Measurements from ENCODE around the gene OPCML.
"Not testable (repeated sequence)": the region's sequence is repeated elsewhere in the genome, so short reads cannot be mapped to it uniquely, and the experiment has no call there.

The OPCML gene

DNA sequence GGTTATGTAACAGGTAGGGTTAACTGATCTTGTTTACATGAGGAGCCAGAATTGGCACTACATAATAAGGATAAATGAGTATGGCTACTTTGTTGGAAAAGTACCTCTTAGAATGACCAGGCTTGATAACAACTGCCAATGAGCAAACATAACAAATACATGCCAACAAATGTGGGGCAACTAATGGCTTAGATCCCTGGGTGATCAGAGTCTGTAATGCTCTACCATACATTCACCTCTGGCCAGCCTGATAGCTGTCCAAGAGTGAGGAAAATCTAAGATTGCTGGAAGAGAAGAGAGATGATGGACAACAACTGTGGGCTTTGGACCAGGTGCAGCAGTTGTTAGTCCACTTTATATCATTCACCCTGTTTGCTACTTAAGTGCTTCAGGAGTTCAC lies 1136.9 kb downstream of the OPCML start:
- no peak for TF ChIP-seq EZH2phosphoT487 (IDR thresholded peaks at IDR 0.05; ENCODE audit: borderline replicate concordance, low read length)
- TF ChIP-seq, protein P1, sequence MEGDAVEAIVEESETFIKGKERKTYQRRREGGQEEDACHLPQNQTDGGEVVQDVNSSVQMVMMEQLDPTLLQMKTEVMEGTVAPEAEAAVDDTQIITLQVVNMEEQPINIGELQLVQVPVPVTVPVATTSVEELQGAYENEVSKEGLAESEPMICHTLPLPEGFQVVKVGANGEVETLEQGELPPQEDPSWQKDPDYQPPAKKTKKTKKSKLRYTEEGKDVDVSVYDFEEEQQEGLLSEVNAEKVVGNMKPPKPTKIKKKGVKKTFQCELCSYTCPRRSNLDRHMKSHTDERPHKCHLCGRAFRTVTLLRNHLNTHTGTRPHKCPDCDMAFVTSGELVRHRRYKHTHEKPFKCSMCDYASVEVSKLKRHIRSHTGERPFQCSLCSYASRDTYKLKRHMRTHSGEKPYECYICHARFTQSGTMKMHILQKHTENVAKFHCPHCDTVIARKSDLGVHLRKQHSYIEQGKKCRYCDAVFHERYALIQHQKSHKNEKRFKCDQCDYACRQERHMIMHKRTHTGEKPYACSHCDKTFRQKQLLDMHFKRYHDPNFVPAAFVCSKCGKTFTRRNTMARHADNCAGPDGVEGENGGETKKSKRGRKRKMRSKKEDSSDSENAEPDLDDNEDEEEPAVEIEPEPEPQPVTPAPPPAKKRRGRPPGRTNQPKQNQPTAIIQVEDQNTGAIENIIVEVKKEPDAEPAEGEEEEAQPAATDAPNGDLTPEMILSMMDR (IDR thresholded peaks at IDR 0.05; ENCODE audit: low read depth, low read length, poor library complexity, severe bottlenecking), result no peak
- Histone ChIP-seq H3K27me3 (ENCODE audit: control insufficient read depth, low read length) (no peaks in the 10 kb centered on the region), H3F3A (ENCODE audit: control insufficient read depth, insufficient read depth) (no peaks in the 10 kb centered on the region), H3K4me1 (ENCODE audit: control insufficient read depth, low read length) (no peaks in the 10 kb centered on the region), H3K9me3 (ENCODE audit: control insufficient read depth, insufficient read depth, low read length) (no peaks in the 10 kb centered on the region), H3K4me3 (ENCODE audit: low read length) (no peak overlapping the region), H3K27ac (ENCODE audit: low read depth, low read length) (no peak overlapping the region), H3K9me2 (replicated peaks; ENCODE audit: control insufficient read depth, low read length) (no peaks in the 10 kb centered on the region), H3K36me3 (ENCODE audit: control insufficient read depth, low read length) (no peaks in the 10 kb centered on the region), H3K79me2 (ENCODE audit: control insufficient read depth, low read length) (no peaks in the 10 kb centered on the region), H4K20me1 (ENCODE audit: control insufficient read depth, insufficient read depth, low read depth, low read length) (no peaks in the 10 kb centered on the region), H3K4me2 (ENCODE audit: low read length) (no peak overlapping the region)

GRCh38 chr11:132379540-132379939 lies 1152.8 kb downstream of the OPCML start:
- TF ChIP-seq EZH2phosphoT487 (IDR thresholded peaks at IDR 0.05; ENCODE audit: borderline replicate concordance, low read length), result no peak
- TF ChIP-seq, protein P1 (IDR thresholded peaks at IDR 0.05; ENCODE audit: low read depth, low read length, poor library complexity, severe bottlenecking), result no peak
- Histone ChIP-seq H3F3A (ENCODE audit: control insufficient read depth, insufficient read depth) (no peaks in the 10 kb centered on the region), H4K20me1 (ENCODE audit: control insufficient read depth, insufficient read depth, low read depth, low read length) (no peaks in the 10 kb centered on the region)

DNA sequence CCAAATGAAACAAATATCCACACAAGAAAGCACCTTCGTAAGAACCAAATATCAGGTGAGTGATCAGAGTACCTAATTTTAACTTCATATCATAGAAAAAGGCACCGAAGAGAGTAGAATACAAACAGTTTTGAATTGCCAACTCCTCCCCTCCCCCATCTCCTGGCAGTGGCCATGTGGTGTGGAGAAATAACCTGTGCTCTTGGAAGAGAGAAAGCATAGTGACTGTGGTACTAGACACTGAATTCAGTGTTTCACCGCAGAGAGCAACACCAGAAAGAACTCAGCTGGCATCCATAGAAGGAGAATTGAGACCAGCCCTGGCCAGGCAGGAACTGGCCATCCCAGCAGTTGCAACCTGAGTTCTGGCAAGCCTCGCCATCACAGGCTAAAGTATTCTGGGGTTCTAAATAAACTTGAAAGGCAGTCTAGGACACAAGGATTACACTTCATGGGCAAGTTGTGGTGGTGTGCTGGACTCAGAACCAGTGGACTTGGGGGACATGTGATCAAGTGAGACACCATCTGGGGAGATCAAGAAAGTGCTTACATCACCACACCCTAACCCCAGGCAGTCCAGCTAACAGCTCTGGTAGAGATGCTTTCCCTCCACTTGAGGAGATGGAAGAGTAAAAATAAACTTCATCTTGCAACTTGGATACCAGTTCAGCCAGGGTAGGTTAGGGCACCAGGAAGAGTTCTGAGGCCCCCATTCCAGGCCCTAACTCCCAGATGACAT lies 1158.7 kb downstream of the OPCML start:
- Histone ChIP-seq H3K79me2 (ENCODE audit: control insufficient read depth, low read length) (no peaks in the 10 kb centered on the region), H3K27me3 (ENCODE audit: control insufficient read depth, low read length) (no peaks in the 10 kb centered on the region), H3F3A (ENCODE audit: control insufficient read depth, insufficient read depth) (no peaks in the 10 kb centered on the region), H3K9me3 (ENCODE audit: control insufficient read depth, insufficient read depth, low read length) (no peaks in the 10 kb centered on the region), H3K36me3 (ENCODE audit: control insufficient read depth, low read length) (no peaks in the 10 kb centered on the region), H3K9me2 (replicated peaks; ENCODE audit: control insufficient read depth, low read length) (no peaks in the 10 kb centered on the region), H3K27ac (ENCODE audit: low read depth, low read length) (no peak overlapping the region), H4K20me1 (ENCODE audit: control insufficient read depth, insufficient read depth, low read depth, low read length) (no peaks in the 10 kb centered on the region), H3K4me3 (ENCODE audit: low read length) (no peak overlapping the region), H3K4me2 (ENCODE audit: low read length) (no peak overlapping the region), H3K4me1 (ENCODE audit: control insufficient read depth, low read length) (no peaks in the 10 kb centered on the region)
- no peak for TF ChIP-seq EZH2phosphoT487 (IDR thresholded peaks at IDR 0.05; ENCODE audit: borderline replicate concordance, low read length)
- TF ChIP-seq, protein P1 (IDR thresholded peaks at IDR 0.05; ENCODE audit: low read depth, low read length, poor library complexity, severe bottlenecking), result no peak

More at GRCh38 chr11:132379540-132379939, 1152.8 kb downstream of the OPCML start:
- no peak overlapping the region for H3K27ac ChIP-seq (ENCODE audit: low read depth, low read length)
- H3K4me1 ChIP-seq (ENCODE audit: control insufficient read depth, low read length), result no peaks in the 10 kb centered on the region
- no peaks in the 10 kb centered on the region for H3K79me2 ChIP-seq (ENCODE audit: control insufficient read depth, low read length)
- H3K9me2 ChIP-seq (replicated peaks; ENCODE audit: control insufficient read depth, low read length), result no peaks in the 10 kb centered on the region
- no peaks in the 10 kb centered on the region; the same call in 1 of the 2 replicates for H3K9me3 ChIP-seq (ENCODE audit: control insufficient read depth, insufficient read depth, low read length)
- H3K27me3 ChIP-seq (ENCODE audit: control insufficient read depth, low read length), result no peaks in the 10 kb centered on the region
- no peaks in the 10 kb centered on the region for H3K36me3 ChIP-seq (ENCODE audit: control insufficient read depth, low read length)
- H3K4me2 ChIP-seq (ENCODE audit: low read length), result no peak overlapping the region
- H3K4me3 ChIP-seq (ENCODE audit: low read length), result no peak overlapping the region

- H3K4me3 ChIP-seq (ENCODE audit: low read length); H3K79me2 ChIP-seq (ENCODE audit: control insufficient read depth, low read length); H3K36me3 ChIP-seq (ENCODE audit: control insufficient read depth, low read length); H3F3A ChIP-seq (ENCODE audit: control insufficient read depth, insufficient read depth); H3K9me3 ChIP-seq (ENCODE audit: control insufficient read depth, insufficient read depth, low read length); H3K4me2 ChIP-seq (ENCODE audit: low read length); H4K20me1 ChIP-seq (ENCODE audit: control insufficient read depth, insufficient read depth, low read depth, low read length); H3K27ac ChIP-seq (ENCODE audit: low read depth, low read length); H3K4me1 ChIP-seq (ENCODE audit: control insufficient read depth, low read length); H3K27me3 ChIP-seq (ENCODE audit: control insufficient read depth, low read length); H3K9me2 ChIP-seq (replicated peaks; ENCODE audit: control insufficient read depth, low read length): not testable (repeated sequence)
Observed at GRCh38 chr11:132370114-132370513, 1162.2 kb downstream of the OPCML start.

All from DOHH2 (cell line).